IMR-90 (cell line): Measurements from ENCODE around the gene NRP2. TPM values are rescaled to one million over a fixed set of nuclear protein-coding genes. Genes with fewer than 3 reads are reported as not detected.

Experiments used
- ATAC-seq: fragments of 200-7000 bp; cut with Tn5 transposase; 2 replicates; pipeline ENCODE4 v1.9.1; 2020; ENCODE audit warnings: low read depth, mild to moderate bottlenecking, moderate library complexity
- BruUV-seq: library from RNA; stranded (reverse); fragments of 400-500 nt; replicated peaks from 2 replicates; lab custom pipeline; 2021; lab: Mats Ljungman, UMichigan
- CTCF ChIA-PET: fragments of 300-600 bp; formaldehyde crosslinking; extraction: SDS; loops from one replicate; lab custom pipeline; 2021; ENCODE audit warnings: antibody characterized with exemption; lab: Yijun Ruan, JAX
- POLR2A ChIA-PET: fragments of 300-600 bp; sonication (Branson Sonifier 250); formaldehyde crosslinking; loops from one replicate; lab custom pipeline; 2022; ENCODE audit warnings: antibody characterized with exemption; ENCODE audit not compliant: unreplicated experiment; lab: Charles Lee
- DNase-seq: peaks from one replicate; pipeline ENCODE4 v3.0.0; 2013
- H2AFZ ChIP-seq: replicated peaks from 2 replicates; pipeline ENCODE3; 2013; ENCODE audit warnings: low read length, mild to moderate bottlenecking; ENCODE audit not compliant: poor library complexity
- H2AK5ac ChIP-seq: 2 replicates; pipeline ENCODE4 v1.6.1; 2013; ENCODE audit warnings: low read depth, low read length, inconsistent platforms
- H2AK9ac ChIP-seq: replicated peaks from 2 replicates; pipeline ENCODE3; 2013; ENCODE audit warnings: mild to moderate bottlenecking, low read depth, low read length, moderate library complexity; ENCODE audit not compliant: poor library complexity
- H2BK120ac ChIP-seq: 2 replicates; pipeline ENCODE4 v1.6.1; 2013; ENCODE audit warnings: low read depth, low read length, inconsistent platforms
- H2BK15ac ChIP-seq: 3 replicates; pipeline ENCODE4 v1.6.1; 2013; ENCODE audit warnings: low read depth, low read length, inconsistent platforms
- H2BK20ac ChIP-seq: 2 replicates; pipeline ENCODE4 v1.6.1; 2013; ENCODE audit warnings: low read depth, mild to moderate bottlenecking, inconsistent platforms, low read length, moderate library complexity
- H2BK5ac ChIP-seq: 2 replicates; pipeline ENCODE4 v1.6.1; 2013; ENCODE audit warnings: mild to moderate bottlenecking, low read depth, low read length, inconsistent platforms; ENCODE audit not compliant: poor library complexity, severe bottlenecking
- H3K14ac ChIP-seq: replicated peaks from 2 replicates; pipeline ENCODE4 v1.6.1; 2013; ENCODE audit warnings: low read depth, low read length, inconsistent platforms
- H3K18ac ChIP-seq: 2 replicates; pipeline ENCODE4 v1.6.1; 2013; ENCODE audit warnings: low read depth, low read length, control low read depth
- H3K23ac ChIP-seq: 2 replicates; pipeline ENCODE4 v1.6.1; 2013; ENCODE audit warnings: low read depth, low read length, inconsistent platforms
- H3K27ac ChIP-seq: 2 replicates; pipeline ENCODE4 v1.5.1; 2013; ENCODE audit warnings: mild to moderate bottlenecking, control low read depth, low read length; ENCODE audit not compliant: insufficient read depth
- H3K27me3 ChIP-seq: 2 replicates; pipeline ENCODE4 v1.6.1; 2013; ENCODE audit warnings: low read length; ENCODE audit not compliant: control insufficient read depth, insufficient read depth
- H3K36me3 ChIP-seq: 2 replicates; pipeline ENCODE4 v1.6.1; 2013; ENCODE audit warnings: low read length, mixed read lengths; ENCODE audit not compliant: control insufficient read depth, insufficient read depth
- H3K4ac ChIP-seq: 2 replicates; pipeline ENCODE4 v1.6.1; 2013; ENCODE audit warnings: low read depth, low read length, inconsistent platforms
- H3K4me1 ChIP-seq: 2 replicates; pipeline ENCODE4 v1.6.1; 2013; ENCODE audit warnings: low read length, mixed read lengths; ENCODE audit not compliant: control insufficient read depth, insufficient read depth
- H3K4me2 ChIP-seq: 2 replicates; pipeline ENCODE4 v1.6.1; 2013; ENCODE audit warnings: low read depth, mild to moderate bottlenecking, control low read depth, low read length, moderate library complexity
- H3K4me3 ChIP-seq: 2 replicates; pipeline ENCODE4 v1.5.1; 2013; ENCODE audit warnings: low read depth, mild to moderate bottlenecking, control low read depth, low read length, moderate library complexity; ENCODE audit not compliant: insufficient read depth
- H3K56ac ChIP-seq: 2 replicates; pipeline ENCODE4 v1.6.1; 2013; ENCODE audit warnings: low read length, inconsistent platforms; ENCODE audit not compliant: insufficient read depth; ENCODE audit errors: extremely low read depth
- H3K79me1 ChIP-seq, 2 experiments: 2 replicates each; pipeline ENCODE4 v1.6.1; 2013; ENCODE audit warnings: low read length in 2 of 2, inconsistent platforms in 1 of 2, low read depth in 1 of 2
- H3K9ac ChIP-seq: 2 replicates; pipeline ENCODE4 v1.6.1; 2013; ENCODE audit warnings: low read depth, low read length, control low read depth
- H3K9me1 ChIP-seq: 2 replicates; pipeline ENCODE4 v1.6.1; 2013; ENCODE audit warnings: low read length, inconsistent platforms; ENCODE audit not compliant: insufficient read depth
- H3K9me3 ChIP-seq: 2 replicates; pipeline ENCODE4 v1.6.1; 2013; ENCODE audit warnings: low read length; ENCODE audit not compliant: control insufficient read depth, insufficient read depth
- H4K20me1 ChIP-seq: 2 replicates; pipeline ENCODE4 v1.6.1; 2013; ENCODE audit warnings: low read length, inconsistent platforms; ENCODE audit not compliant: insufficient read depth
- H4K5ac ChIP-seq: 2 replicates; pipeline ENCODE4 v1.6.1; 2013; ENCODE audit warnings: mild to moderate bottlenecking, low read depth, low read length, control low read depth
- H4K8ac ChIP-seq, 2 experiments: 2 replicates each; pipeline ENCODE4 v1.6.1; 2013; ENCODE audit warnings: low read depth in 2 of 2, low read length in 2 of 2, control low read depth in 1 of 2, inconsistent platforms in 1 of 2
- H4K91ac ChIP-seq: 2 replicates; pipeline ENCODE4 v1.6.1; 2013; ENCODE audit warnings: low read depth, low read length, inconsistent platforms; ENCODE audit not compliant: insufficient read depth
- FOS ChIP-seq: fragments of 150-350 bp; IDR thresholded peaks from 2 replicates; pipeline ENCODE4 v1.6.1; 2016; ENCODE audit warnings: low read depth, low read length
- MAZ ChIP-seq: IDR thresholded peaks from 2 replicates; pipeline ENCODE4 v1.6.1; 2012; ENCODE audit warnings: low read depth, mild to moderate bottlenecking, low read length, improper control_type of control experiment, moderate library complexity, borderline replicate concordance
- MXI1 ChIP-seq: IDR thresholded peaks from 2 replicates; pipeline ENCODE4 v1.6.1; 2012; ENCODE audit warnings: low read depth, mild to moderate bottlenecking, low read length, moderate library complexity, borderline replicate concordance
- POLR2A ChIP-seq: IDR thresholded peaks from 2 replicates; pipeline ENCODE4 v1.6.1; 2012; ENCODE audit warnings: mild to moderate bottlenecking, low read depth, low read length
- WGBS, 2 experiments: methylation state at CpG; one replicate each; pipeline versions ENCODE4 v1.1.5 to v1.1.7; 2013; ENCODE audit warnings: missing lambda C conversion rate in 2 of 2; ENCODE audit not compliant: insufficient read length in 1 of 2; ENCODE audit errors: extremely low coverage in 2 of 2; 5-methylcytosine and 5-hydroxymethylcytosine counted together
- dilution Hi-C: fragments of 300-500 bp; cut with HindIII; formaldehyde crosslinking; loops from one replicate; pipeline ENCODE4 v1.14.3; 2018; ENCODE audit warnings: low sequenced_read_pairs; ENCODE audit not compliant: unreplicated experiment
- in situ Hi-C: fragments of 300-500 bp; cut with MboI; formaldehyde crosslinking; loops from 3 replicates; pipeline ENCODE4 v1.14.3; 2019; ENCODE audit warnings: low sequenced_read_pairs, inconsistent platforms, mixed read lengths
- intact Hi-C: fragments of 100-400 bp; cut with micrococcal nuclease; formaldehyde crosslinking; loops from 2 replicates; pipeline ENCODE4 v1.10.0; 2022
- polyA plus RNA-seq, 3 experiments: library from polyadenylated mRNA; depleted of rRNA; stranded (reverse); fragments of >200 nt; gene quantifications; 2 replicates each; pipeline ENCODE4 v1.2.3, GENCODE V29; 2012; ENCODE audit warnings: low replicate concordance in 1 of 3
- total RNA-seq: library from RNA; depleted of rRNA; stranded (reverse); fragments of >200 nt; gene quantifications from 2 replicates; pipeline ENCODE4 v1.2.3, GENCODE V29; 2012

NRP2 gene
- total and polyA plus RNA-seq, 2 of the 4 experiments (the other 2 are of a cell fraction) = 46.4 to 51.3 TPM

GRCh38 chr2:205700331-205701132 is 18.2 kb downstream of the NRP2 start:
- Histone ChIP-seq H3K4me2 (peak overlapping the region; percentile 71), H4K5ac (peak overlapping the region; percentile 47), H2AK5ac (peak overlapping the region; percentile 66), H2AK9ac (peak overlapping the region; percentile 43), H4K20me1 (peaks cover 5% of the 10 kb centered on the region), H4K91ac (peak overlapping the region; percentile 95), H3K14ac (peak overlapping the region; percentile 74), H3K27me3 (no peaks in the 10 kb centered on the region), H2AFZ (peak overlapping the region; percentile 88), H4K8ac (peak overlapping the region; percentile 74 to 78), H2BK120ac (peak overlapping the region; percentile 92), H3K79me1 (peaks cover 34 to 73% of the 10 kb centered on the region in 2 experiments), H3K9ac (peak overlapping the region; percentile 22), H3K27ac (peak overlapping the region; percentile 77), H3K4me1 (peaks cover 61% of the 10 kb centered on the region), H3K36me3 (peaks cover 17% of the 10 kb centered on the region), H2BK15ac (peak overlapping the region; percentile 75), H3K56ac (peak overlapping the region; percentile 76), H3K9me3 (no peaks in the 10 kb centered on the region), H3K23ac (peak overlapping the region; percentile 93), H3K9me1 (peaks cover 48% of the 10 kb centered on the region), H3K4ac (peak overlapping the region; percentile 95), H3K18ac (peak overlapping the region; percentile 92), H3K4me3 (no peak overlapping the region), H2BK5ac (peak overlapping the region; percentile 84), H2BK20ac (peak overlapping the region; percentile 92)
- in situ Hi-C loops (no loop called here), dilution Hi-C loops (no loop called here), intact Hi-C loops (no loop called here)
- CTCF ChIA-PET = interaction anchor here (0.6 to 1.5 kb wide), 2 partner anchors 9 to 20 kb away, joined by 4 read pairs; no protein-coding TSS in a partner anchor
- ATAC-seq (peak; percentile 85), DNase-seq (peak; percentile 90)
- 40% methylated on average over 3 of the region's 12 CpGs; no CpG with 5 or more reads in 1 of the 2 experiments for WGBS, 2 experiments
- POLR2A ChIA-PET = interaction anchor here (0.8 kb wide), 1 partner anchor 18 kb away, joined by 3 read pairs; the partner anchor contains the start of gene NRP2
- no TSS peak for BruUV-seq
- TF ChIP-seq MXI1 (no peak), MAZ (0 out of 2 replicates have a peak, but pooled peaks have one; percentile 5), FOS (peak; percentile 57), POLR2A (peak; percentile 34; the same call in 1 of the 2 replicates)
